ENCODE results near the gene TFDP1. TPM values are rescaled to one million over a fixed set of nuclear protein-coding genes. Genes with fewer than 3 reads are reported as not detected.
A peak's percentile ranks its signal among the peaks of the same experiment; 100 is the strongest.

TFDP1 gene
- total RNA-seq, 1 experiment from 2014 or later = 140 TPM

DNA sequence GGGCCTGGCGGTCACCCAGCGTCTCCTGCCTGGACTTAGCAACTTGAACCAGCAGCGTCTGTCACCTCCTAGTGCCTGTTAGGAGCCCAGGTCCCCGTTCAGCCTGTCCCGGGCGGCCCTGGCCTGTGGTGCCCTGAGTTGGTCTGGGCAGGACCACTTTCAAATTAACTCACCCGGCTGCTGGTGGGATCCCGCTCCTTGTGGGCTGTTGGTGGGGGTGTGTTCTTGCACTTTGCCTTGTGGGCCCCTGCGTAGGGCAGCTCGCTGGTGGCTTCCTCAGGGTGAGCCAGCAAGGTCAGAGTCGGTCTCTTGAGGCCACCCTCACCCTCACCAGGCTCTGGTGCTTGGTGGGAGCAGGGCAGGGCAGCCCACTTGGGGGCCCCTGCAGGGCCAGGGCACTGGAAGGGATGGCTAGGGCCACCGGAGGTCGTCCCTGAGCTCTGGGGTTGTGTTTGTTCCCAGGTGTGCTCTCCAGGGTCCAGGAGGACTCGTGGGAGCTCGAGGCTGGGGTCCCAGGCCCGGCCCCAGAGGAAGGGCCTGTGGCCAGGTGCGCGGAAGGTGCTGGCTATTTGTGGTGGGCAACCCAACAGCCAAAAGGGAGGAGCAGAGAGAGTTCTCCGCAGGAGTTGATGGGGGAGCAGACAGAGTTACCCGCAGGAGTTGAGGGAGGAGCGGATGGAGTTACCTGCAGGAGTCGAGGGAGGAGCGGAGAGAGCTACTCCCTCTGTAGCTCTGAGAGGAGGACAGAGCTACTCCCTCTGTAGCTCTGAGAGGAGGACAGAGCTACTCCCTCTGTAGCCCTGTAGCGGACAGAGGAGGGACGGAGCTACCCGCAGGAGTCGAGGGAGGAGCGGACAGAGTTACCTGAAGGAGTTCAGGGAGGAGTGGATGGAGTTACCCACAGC is 16.9 kb downstream of the TFDP1 start:
- no peak for TF ChIP-seq CTCF (IDR thresholded peaks at IDR 0.05; ENCODE audit: insufficient read depth in 1 of 2, low read depth in 1 of 2, low read length in 1 of 2, severe bottlenecking in 1 of 2, unreplicated experiment in 1 of 2)
- H3K9me3 ChIP-seq = no peaks in the 10 kb centered on the region
- H3K27ac Mint-ChIP-seq (ENCODE audit: unreplicated experiment) = peak overlapping the region; percentile 32
- H3K4me1 ChIP-seq = no peaks in the 10 kb centered on the region
- peaks cover 4% of the 10 kb centered on the region; the same call in 1 of the 2 replicates for H3K36me3 ChIP-seq (ENCODE audit: control insufficient read depth, insufficient read depth, low read length)
- peaks cover 81% of the 10 kb centered on the region for H3K36me3 Mint-ChIP-seq (ENCODE audit: insufficient read depth, unreplicated experiment)
- ChIA-PET CTCF (no interaction called here), POLR2A (no interaction called here)
- intact Hi-C loops (cut with micrococcal nuclease; ENCODE audit: unreplicated experiment) = loop anchor here (5.0 kb wide), 1 partner anchor 291 kb away; no protein-coding TSS in a partner anchor
- DNase-seq = no peak
- peaks cover 7% of the 10 kb centered on the region for H3K4me1 Mint-ChIP-seq (ENCODE audit: low read depth, unreplicated experiment)
- H3K27me3 ChIP-seq (replicated peaks; ENCODE audit: control insufficient read depth, insufficient read depth, low read length) = no peaks in the 10 kb centered on the region
- no peaks in the 10 kb centered on the region for H3K9me3 Mint-ChIP-seq (ENCODE audit: unreplicated experiment)
- peak overlapping the region; percentile 16 for H3K4me3 Mint-ChIP-seq (ENCODE audit: unreplicated experiment)
- no peak overlapping the region for H3K4me3 ChIP-seq (ENCODE audit: low read depth, low read length)
- no TSS peak for BruUV-seq (replicated peaks)
- H3K27me3 Mint-ChIP-seq (ENCODE audit: insufficient read depth, unreplicated experiment) = no peaks in the 10 kb centered on the region

DNA sequence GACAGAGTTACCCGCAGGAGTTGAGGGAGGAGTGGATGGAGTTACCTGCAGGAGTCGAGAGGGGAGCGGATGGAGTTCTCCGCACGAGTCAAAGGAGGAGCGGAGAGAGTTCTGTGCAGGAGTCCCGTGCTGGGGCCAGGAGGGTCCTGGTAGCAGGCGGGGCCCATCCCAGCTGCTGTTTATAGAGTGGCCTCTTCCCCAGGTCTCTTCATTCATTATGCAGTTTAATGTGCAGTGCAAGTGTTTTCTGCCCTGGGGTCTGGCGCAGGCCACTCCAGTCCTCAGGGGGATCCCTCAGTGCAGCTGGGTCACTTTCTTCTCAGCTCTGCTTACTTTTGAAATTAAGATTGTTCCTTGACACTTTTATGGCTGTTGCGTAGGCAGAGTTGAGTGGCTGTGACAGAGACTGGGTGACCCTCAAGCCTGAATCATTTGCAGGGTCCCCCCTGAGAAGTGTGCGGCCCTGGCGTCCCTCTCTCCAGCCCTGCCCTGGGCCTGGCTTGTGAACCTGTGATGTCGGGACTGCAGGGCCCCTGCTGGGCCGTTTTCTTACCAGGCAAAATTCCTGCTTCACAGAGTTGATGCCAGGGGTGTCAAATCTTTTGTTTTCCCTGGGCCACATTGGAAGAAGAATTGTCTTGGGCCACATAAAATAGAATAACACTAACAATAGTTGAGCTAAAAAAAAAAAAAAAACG is 17.9 kb downstream of the TFDP1 start:
- TF ChIP-seq CTCF (IDR thresholded peaks at IDR 0.05; ENCODE audit: insufficient read depth in 1 of 2, low read depth in 1 of 2, low read length in 1 of 2, severe bottlenecking in 1 of 2, unreplicated experiment in 1 of 2) = no peak
- Mint-ChIP-seq H3K4me1 (ENCODE audit: low read depth, unreplicated experiment) (peaks cover 7% of the 10 kb centered on the region), H3K27me3 (ENCODE audit: insufficient read depth, unreplicated experiment) (no peaks in the 10 kb centered on the region), H3K4me3 (ENCODE audit: unreplicated experiment) (no peak overlapping the region), H3K9me3 (ENCODE audit: unreplicated experiment) (no peaks in the 10 kb centered on the region), H3K36me3 (ENCODE audit: insufficient read depth, unreplicated experiment) (peaks cover 75% of the 10 kb centered on the region), H3K27ac (ENCODE audit: unreplicated experiment) (peak overlapping the region; percentile 32)
- intact Hi-C loops (cut with micrococcal nuclease; ENCODE audit: unreplicated experiment) = loop anchor here (5.0 kb wide), 1 partner anchor 290 kb away; no protein-coding TSS in a partner anchor
- no TSS peak for BruUV-seq (replicated peaks)
- H3K4me3 ChIP-seq (ENCODE audit: low read depth, low read length) = no peak overlapping the region
- H3K36me3 ChIP-seq (ENCODE audit: control insufficient read depth, insufficient read depth, low read length) = peaks cover 4% of the 10 kb centered on the region; the same call in 1 of the 2 replicates
- POLR2A ChIA-PET = no interaction called here
- no peak for DNase-seq
- no peaks in the 10 kb centered on the region for H3K27me3 ChIP-seq (replicated peaks; ENCODE audit: control insufficient read depth, insufficient read depth, low read length)
- H3K9me3 ChIP-seq = no peaks in the 10 kb centered on the region
- no peaks in the 10 kb centered on the region for H3K4me1 ChIP-seq
- CTCF ChIA-PET = no interaction called here

GRCh38 chr13:113603116-113603710 is 18.7 kb downstream of the TFDP1 start:
- no peak overlapping the region for H3K4me3 ChIP-seq (ENCODE audit: low read depth, low read length)
- intact Hi-C loops (cut with micrococcal nuclease; ENCODE audit: unreplicated experiment) = loop anchor here (5.0 kb wide), 1 partner anchor 289 kb away; no protein-coding TSS in a partner anchor
- no peaks in the 10 kb centered on the region for H3K9me3 ChIP-seq
- ChIA-PET POLR2A (no interaction called here), CTCF (no interaction called here)
- Mint-ChIP-seq H3K4me3 (ENCODE audit: unreplicated experiment) (no peak overlapping the region), H3K27ac (ENCODE audit: unreplicated experiment) (peak overlapping the region; percentile 25), H3K9me3 (ENCODE audit: unreplicated experiment) (no peaks in the 10 kb centered on the region), H3K4me1 (ENCODE audit: low read depth, unreplicated experiment) (peaks cover 7% of the 10 kb centered on the region), H3K27me3 (ENCODE audit: insufficient read depth, unreplicated experiment) (no peaks in the 10 kb centered on the region), H3K36me3 (ENCODE audit: insufficient read depth, unreplicated experiment) (peaks cover 75% of the 10 kb centered on the region)
- BruUV-seq (replicated peaks) = no TSS peak
- H3K27me3 ChIP-seq (replicated peaks; ENCODE audit: control insufficient read depth, insufficient read depth, low read length) = no peaks in the 10 kb centered on the region
- no peaks in the 10 kb centered on the region for H3K4me1 ChIP-seq
- no peak for TF ChIP-seq CTCF (IDR thresholded peaks at IDR 0.05; ENCODE audit: insufficient read depth in 1 of 2, low read depth in 1 of 2, low read length in 1 of 2, severe bottlenecking in 1 of 2, unreplicated experiment in 1 of 2)
- DNase-seq = no peak
- H3K36me3 ChIP-seq (ENCODE audit: control insufficient read depth, insufficient read depth, low read length) = peaks cover 5% of the 10 kb centered on the region

Data from Caco-2 (cell line).